IPS DF 6.9 (cell line): ENCODE measurements around the gene CTDSPL.

Source experiments
- DNase-seq: peaks from one replicate; pipeline ENCODE4 v3.0.0-alpha.2; 2013; ENCODE audit warnings: low read depth, low spot score
- H3K27ac ChIP-seq: one replicate; pipeline ENCODE4 v1.5.1; 2013; ENCODE audit warnings: low read length, control low read depth
- H3K27me3 ChIP-seq: 2 replicates; pipeline ENCODE4 v1.6.1; 2013; ENCODE audit warnings: mild to moderate bottlenecking, low read length; ENCODE audit not compliant: control insufficient read depth, insufficient read depth
- H3K36me3 ChIP-seq: 2 replicates; pipeline ENCODE4 v1.6.1; 2013; ENCODE audit warnings: low read length; ENCODE audit not compliant: control insufficient read depth, insufficient read depth
- H3K4me1 ChIP-seq: 2 replicates; pipeline ENCODE4 v1.6.1; 2013; ENCODE audit warnings: low read length; ENCODE audit not compliant: control insufficient read depth, insufficient read depth
- H3K4me3 ChIP-seq: 2 replicates; pipeline ENCODE4 v1.5.1; 2013; ENCODE audit warnings: mild to moderate bottlenecking, low read length
- H3K9me3 ChIP-seq: 2 replicates; pipeline ENCODE4 v1.6.1; 2013; ENCODE audit warnings: low read length, inconsistent platforms; ENCODE audit not compliant: control insufficient read depth, insufficient read depth
- WGBS: extraction: QIAGEN DNeasy Blood & Tissue Kit; methylation state at CpG from one replicate; pipeline ENCODE4 v1.1.7; 2013; ENCODE audit warnings: mixed read lengths, missing lambda C conversion rate; ENCODE audit not compliant: insufficient read length, insufficient coverage; 5-methylcytosine and 5-hydroxymethylcytosine counted together

CTDSPL gene

DNA sequence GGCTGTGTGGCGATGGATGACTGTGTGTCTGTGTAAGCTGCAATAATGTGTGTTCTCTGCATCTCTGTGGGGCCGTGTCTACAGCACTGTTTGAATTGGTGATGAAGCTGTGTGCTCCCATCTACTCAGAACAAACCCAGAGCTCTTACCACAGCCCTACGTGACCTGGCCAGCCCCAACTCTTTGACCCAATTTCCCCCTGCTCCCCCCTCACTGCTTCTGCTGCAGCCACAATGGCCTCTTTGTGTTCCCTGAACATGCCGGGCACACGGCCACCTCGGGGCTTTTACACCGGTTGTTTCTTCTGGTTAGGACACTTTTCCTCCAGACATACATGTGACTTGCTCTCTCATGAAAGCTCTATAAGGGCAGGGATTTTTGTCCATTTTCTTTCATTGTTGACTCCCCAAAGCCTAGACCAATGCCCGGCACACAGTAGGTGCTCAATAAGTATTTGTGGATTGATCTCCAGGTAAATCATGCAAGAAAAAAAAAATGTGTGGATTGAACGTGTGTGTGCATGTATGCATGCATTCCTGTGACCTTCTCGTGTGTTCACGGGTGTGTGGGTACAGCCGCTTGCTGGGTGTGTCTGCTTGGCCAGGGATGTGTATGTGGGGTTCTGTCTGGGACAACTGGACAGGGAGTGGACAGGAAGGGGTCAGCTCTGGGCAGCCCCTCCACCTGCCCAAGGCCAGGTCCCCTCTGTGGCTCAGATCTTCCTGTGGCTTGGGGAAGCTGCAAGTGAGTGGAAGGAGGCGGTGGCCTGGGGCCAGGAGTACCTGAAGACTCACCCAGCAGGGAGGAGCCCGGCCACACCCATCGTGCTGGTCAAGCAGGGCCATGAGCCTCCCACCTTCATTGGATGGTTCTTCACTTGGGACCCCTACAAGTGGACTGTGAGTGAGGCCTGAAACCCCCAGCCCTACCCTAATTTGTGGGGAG, 143.7 kb downstream of the CTDSPL start:
- H3K27me3 ChIP-seq: no peaks in the 10 kb centered on the region
- no peak overlapping the region for H3K27ac ChIP-seq
- no peak overlapping the region for H3K4me3 ChIP-seq
- H3K4me1 ChIP-seq: no peaks in the 10 kb centered on the region
- no CpG with 5 or more reads among the region's 15 CpGs for WGBS
- H3K36me3 ChIP-seq: 0 out of 2 replicates have a peak, but pooled peaks cover 5% of the 10 kb centered on the region
- no peak for DNase-seq
- no peaks in the 10 kb centered on the region for H3K9me3 ChIP-seq

GRCh38 chr3:38006031-38006430, 144.4 kb downstream of the CTDSPL start:
- H3K27me3 ChIP-seq: no peaks in the 10 kb centered on the region
- WGBS: no CpG with 5 or more reads among the region's 5 CpGs
- no peak overlapping the region for H3K27ac ChIP-seq
- DNase-seq: no peak
- no peak overlapping the region for H3K4me3 ChIP-seq
- no peaks in the 10 kb centered on the region for H3K4me1 ChIP-seq
- no peaks in the 10 kb centered on the region for H3K9me3 ChIP-seq
- 0 out of 2 replicates have a peak, but pooled peaks cover 5% of the 10 kb centered on the region for H3K36me3 ChIP-seq

DNA sequence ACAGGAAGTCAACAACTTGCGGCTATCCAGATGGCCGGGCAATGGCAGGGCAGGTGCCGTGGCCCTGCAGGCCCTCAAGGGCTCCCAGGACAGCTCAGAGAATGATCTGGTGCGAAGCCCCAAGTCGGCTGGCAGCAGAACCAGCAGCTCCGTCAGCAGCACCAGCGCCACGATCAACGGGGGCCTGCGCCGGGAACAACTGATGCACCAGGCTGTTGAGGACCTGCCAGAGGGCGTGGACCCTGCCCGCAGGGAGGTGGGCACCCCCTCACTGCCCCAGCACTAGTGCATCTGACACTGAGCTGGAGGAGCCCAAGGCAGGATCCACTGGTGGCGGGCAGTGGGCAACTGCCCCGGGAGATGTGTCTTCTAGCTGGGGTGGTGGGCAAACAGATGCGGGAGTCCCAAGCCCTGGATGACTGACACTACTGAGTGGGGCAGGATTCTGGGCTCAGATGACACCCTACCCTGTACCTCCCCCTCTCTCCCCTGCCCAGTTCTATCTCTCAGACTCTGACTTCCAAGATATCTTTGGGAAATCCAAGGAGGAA, 144.8 kb downstream of the CTDSPL start:
- Histone ChIP-seq H3K27me3 (no peaks in the 10 kb centered on the region), H3K27ac (no peak overlapping the region), H3K4me1 (no peaks in the 10 kb centered on the region), H3K36me3 (0 out of 2 replicates have a peak, but pooled peaks cover 5% of the 10 kb centered on the region), H3K4me3 (no peak overlapping the region), H3K9me3 (no peaks in the 10 kb centered on the region)
- no CpG with 5 or more reads among the region's 16 CpGs for WGBS
- no peak for DNase-seq

DNA sequence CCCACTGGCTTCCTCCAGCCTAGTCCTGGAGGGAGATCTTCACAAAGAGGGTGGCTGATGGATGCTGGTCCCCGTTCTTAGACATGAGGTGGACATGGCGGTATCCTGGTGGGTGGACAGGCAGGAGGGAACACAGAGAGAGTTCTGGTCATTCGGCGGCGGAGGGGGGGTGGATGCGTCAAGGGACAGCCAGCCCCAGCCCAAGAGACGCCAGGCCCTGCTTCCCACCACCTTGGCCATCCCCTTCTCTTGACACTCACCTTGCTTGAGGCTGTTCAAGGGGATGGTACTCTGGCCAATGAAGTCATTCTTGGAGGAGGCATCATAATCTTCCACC, 146.0 kb downstream of the CTDSPL start:
- DNase-seq: no peak
- Histone ChIP-seq H3K4me1 (no peaks in the 10 kb centered on the region), H3K9me3 (no peaks in the 10 kb centered on the region), H3K36me3 (0 out of 2 replicates have a peak, but pooled peaks cover 5% of the 10 kb centered on the region), H3K27me3 (no peaks in the 10 kb centered on the region), H3K4me3 (no peak overlapping the region), H3K27ac (no peak overlapping the region)
- no CpG with 5 or more reads among the region's 7 CpGs for WGBS

- Histone ChIP-seq H3K4me3 (no peak overlapping the region), H3K36me3 (0 out of 2 replicates have a peak, but pooled peaks cover 5% of the 10 kb centered on the region), H3K27ac (no peak overlapping the region), H3K4me1 (no peaks in the 10 kb centered on the region), H3K27me3 (no peaks in the 10 kb centered on the region), H3K9me3 (no peaks in the 10 kb centered on the region)
- no CpG with 5 or more reads among the region's 19 CpGs for WGBS
- no peak for DNase-seq
Measured at GRCh38 chr3:38008191-38008701, 146.6 kb downstream of the CTDSPL start.

DNA sequence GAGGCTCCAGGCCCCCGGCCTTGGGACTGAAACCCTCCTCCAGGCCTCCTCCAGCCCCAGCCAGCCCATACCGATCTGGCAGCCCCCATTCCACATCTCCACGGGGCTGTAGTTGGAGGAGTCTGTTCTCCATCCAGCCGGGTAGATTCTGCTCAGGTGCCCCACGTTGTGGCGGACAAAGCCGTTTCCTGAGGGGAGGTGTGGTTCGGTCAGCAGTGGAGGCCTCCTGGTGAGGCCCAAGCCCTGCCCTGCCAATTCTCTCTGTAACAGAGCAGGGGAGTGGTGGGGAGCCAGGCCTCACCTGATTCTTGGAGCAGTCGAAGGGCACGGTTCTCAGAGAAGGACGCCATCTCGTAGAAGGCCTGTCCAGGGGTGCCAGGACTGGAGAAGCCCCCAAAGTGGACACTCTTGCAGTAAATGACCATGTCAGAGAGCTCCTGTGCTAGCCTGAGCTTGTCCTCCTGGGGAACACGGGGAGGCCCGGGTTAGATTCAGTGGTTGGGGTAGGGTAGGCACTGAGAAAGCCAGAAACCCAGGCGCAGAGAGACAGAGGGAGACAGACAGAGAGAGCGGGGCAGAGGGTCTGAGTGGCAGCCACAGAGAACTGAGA, 147.4 kb downstream of the CTDSPL start:
- H3K27ac ChIP-seq: no peak overlapping the region
- no peak for DNase-seq
- H3K9me3 ChIP-seq: no peaks in the 10 kb centered on the region
- 0 out of 2 replicates have a peak, but pooled peaks cover 5% of the 10 kb centered on the region for H3K36me3 ChIP-seq
- WGBS: no CpG with 5 or more reads among the region's 16 CpGs
- H3K4me3 ChIP-seq: no peak overlapping the region
- no peaks in the 10 kb centered on the region for H3K4me1 ChIP-seq
- no peaks in the 10 kb centered on the region for H3K27me3 ChIP-seq

DNA sequence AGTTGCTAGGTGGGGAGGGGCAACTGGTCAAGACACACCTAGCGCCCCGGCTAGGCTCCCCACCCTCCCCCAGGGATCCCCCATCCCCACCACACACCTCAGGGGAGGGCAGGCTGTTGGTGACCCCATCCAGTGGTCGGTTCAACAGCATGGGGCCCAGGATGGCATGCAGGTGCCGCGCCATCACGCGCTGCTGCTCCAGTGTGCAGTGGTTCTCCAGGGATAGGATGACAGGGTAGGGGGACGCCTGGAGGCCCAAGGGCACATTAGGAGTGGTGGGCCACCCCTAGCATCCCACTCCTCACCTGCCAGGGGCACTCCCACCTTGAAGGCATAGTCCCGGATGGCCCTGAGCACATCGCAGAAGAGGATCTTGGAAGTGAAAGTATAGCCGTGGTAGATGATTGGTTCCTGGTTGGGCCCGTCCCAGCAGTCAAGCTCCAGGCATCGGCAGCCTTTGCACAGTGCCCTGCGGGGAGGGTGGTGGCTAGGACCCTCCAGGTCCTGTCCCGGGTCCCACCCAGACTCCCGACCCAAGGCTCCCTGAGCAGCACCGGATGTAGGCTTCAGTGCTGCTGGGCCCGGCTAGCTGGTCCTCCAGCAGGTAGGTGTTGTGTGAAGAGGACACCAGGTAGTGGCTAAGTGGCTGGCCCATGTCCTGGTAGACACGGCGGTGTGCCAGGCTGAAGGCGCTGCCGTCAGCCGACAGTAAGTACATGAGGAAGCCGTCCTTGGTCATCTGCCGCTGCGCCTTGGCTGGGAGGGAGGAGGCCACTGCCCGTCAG, 148.3 kb downstream of the CTDSPL start:
- WGBS: no CpG with 5 or more reads among the region's 27 CpGs
- no peak for DNase-seq

GRCh38 chr3:38011111-38011510, 149.4 kb downstream of the CTDSPL start:
- Histone ChIP-seq H3K27ac (no peak overlapping the region), H3K4me1 (no peaks in the 10 kb centered on the region)
- no CpG with 5 or more reads among the region's 21 CpGs for WGBS

More for the DNA sequence above, 148.3 kb downstream of the CTDSPL start:
- no peaks in the 10 kb centered on the region for H3K27me3 ChIP-seq
- 0 out of 2 replicates have a peak, but pooled peaks cover 5% of the 10 kb centered on the region for H3K36me3 ChIP-seq
- no peaks in the 10 kb centered on the region for H3K4me1 ChIP-seq
- no peak overlapping the region for H3K27ac ChIP-seq
- no peaks in the 10 kb centered on the region for H3K9me3 ChIP-seq
- no peak overlapping the region for H3K4me3 ChIP-seq

DNA sequence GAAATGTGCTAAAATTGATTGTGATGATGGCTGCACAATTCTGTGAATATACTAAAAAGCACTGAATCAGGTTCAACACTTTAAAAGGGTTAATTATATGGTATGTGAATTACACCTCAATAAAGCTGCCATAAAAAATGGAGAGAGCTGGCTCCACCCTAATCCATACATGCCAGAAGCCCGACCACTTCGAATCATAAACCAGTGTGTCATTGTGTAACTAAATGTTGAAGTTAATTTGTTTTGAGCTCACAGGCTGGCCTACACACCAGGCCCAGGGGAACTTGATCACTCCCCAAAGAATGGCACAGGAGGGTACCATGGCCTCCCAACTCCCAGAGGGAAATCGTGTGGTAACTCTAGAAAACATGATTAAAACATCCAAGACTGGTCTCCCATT, 153.8 kb downstream of the CTDSPL start:
- Histone ChIP-seq H3K4me1 (no peaks in the 10 kb centered on the region), H3K27me3 (no peaks in the 10 kb centered on the region), H3K4me3 (no peak overlapping the region), H3K36me3 (peaks cover 3% of the 10 kb centered on the region; the same call in 1 of the 2 replicates), H3K27ac (no peak overlapping the region), H3K9me3 (no peaks in the 10 kb centered on the region)
- WGBS: no CpG with 5 or more reads among the region's 3 CpGs
- DNase-seq: no peak

More at GRCh38 chr3:38011111-38011510, 149.4 kb downstream of the CTDSPL start:
- Histone ChIP-seq H3K9me3 (no peaks in the 10 kb centered on the region), H3K4me3 (no peak overlapping the region), H3K27me3 (no peaks in the 10 kb centered on the region), H3K36me3 (0 out of 2 replicates have a peak, but pooled peaks cover 5% of the 10 kb centered on the region)
- no peak for DNase-seq

DNA sequence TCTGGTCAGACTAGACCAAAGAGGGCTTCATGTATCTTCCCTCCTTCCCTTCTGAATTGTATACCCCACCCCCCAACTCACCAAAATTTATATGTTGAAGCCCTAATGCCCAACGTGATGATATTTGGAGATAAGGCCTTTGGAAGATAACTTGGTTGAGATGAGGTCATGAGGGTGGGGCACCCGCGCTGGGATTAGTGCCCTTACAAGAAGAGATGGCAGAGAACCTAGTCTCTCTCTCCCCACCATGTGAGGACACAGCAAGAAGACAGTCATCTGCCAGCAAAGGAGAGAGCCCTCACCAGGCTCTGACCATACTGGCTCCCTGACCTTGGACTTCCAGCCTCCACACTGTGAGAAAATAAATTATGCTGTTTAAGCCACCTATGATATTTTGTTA, 154.3 kb downstream of the CTDSPL start:
- H3K36me3 ChIP-seq: peaks cover 3% of the 10 kb centered on the region; the same call in 1 of the 2 replicates
- H3K4me3 ChIP-seq: no peak overlapping the region
- no peaks in the 10 kb centered on the region for H3K9me3 ChIP-seq
- DNase-seq: no peak
- H3K27me3 ChIP-seq: no peaks in the 10 kb centered on the region
- WGBS: no CpG with 5 or more reads among the region's 3 CpGs
- H3K27ac ChIP-seq: no peak overlapping the region
- H3K4me1 ChIP-seq: no peaks in the 10 kb centered on the region
